Fibroblast of skin of left biceps (primary cell): ENCODE measurements around the gene PDE9A.

Source experiments
- DNase-seq, 2 experiments: peaks; one replicate each; pipeline ENCODE4 v3.0.0-alpha.2; 2013; ENCODE audit warnings: low read depth in 2 of 2

Gene PDE9A

GRCh38 chr21:42770717-42771502 lies 117.5 kb downstream of the PDE9A start:
- DNase-seq, result no peak

GRCh38 chr21:42771503-42771805 lies 118.0 kb downstream of the PDE9A start:
- DNase-seq, result no peak

GRCh38 chr21:42775123-42775522 lies 121.7 kb downstream of the PDE9A start:
- no peak for DNase-seq

- DNase-seq, result no peak
Measured at GRCh38 chr21:42775891-42776290, 122.5 kb downstream of the PDE9A start.

- DNase-seq, result no peak
Measured at GRCh38 chr21:42777064-42777756, 123.8 kb downstream of the PDE9A start.

- DNase-seq, result no peak
Measured at GRCh38 chr21:42777757-42778344, 124.4 kb downstream of the PDE9A start.

GRCh38 chr21:42779431-42779861 lies 126.0 kb downstream of the PDE9A start:
- no peak for DNase-seq

- no peak for DNase-seq
Measured at GRCh38 chr21:42780617-42781016, 127.2 kb downstream of the PDE9A start.

- no peak for DNase-seq
Measured at GRCh38 chr21:42781150-42781970, 127.9 kb downstream of the PDE9A start.

- no peak for DNase-seq
Measured at GRCh38 chr21:42781971-42782722, 128.7 kb downstream of the PDE9A start.

GRCh38 chr21:42782723-42783242 lies 129.4 kb downstream of the PDE9A start:
- DNase-seq, result no peak

GRCh38 chr21:42784276-42784675 lies 130.9 kb downstream of the PDE9A start:
- DNase-seq, result no peak

- DNase-seq, result no peak
Measured at GRCh38 chr21:42784896-42785451, 131.6 kb downstream of the PDE9A start.

GRCh38 chr21:42785666-42786427 lies 132.4 kb downstream of the PDE9A start:
- no peak for DNase-seq

- no peak for DNase-seq
Measured at GRCh38 chr21:42786884-42787283, 133.5 kb downstream of the PDE9A start.

GRCh38 chr21:42787613-42788012 lies 134.2 kb downstream of the PDE9A start:
- no peak for DNase-seq

- DNase-seq, result no peak
Measured at GRCh38 chr21:42790520-42791065, 137.2 kb downstream of the PDE9A start.

GRCh38 chr21:42793774-42794173 lies 140.4 kb downstream of the PDE9A start:
- DNase-seq, result no peak

- no peak for DNase-seq
Measured at GRCh38 chr21:42794551-42794950, 141.1 kb downstream of the PDE9A start.
